Right renal pelvis (tissue), 4 donors: ENCODE results near the gene GULP1. TPM values are rescaled to one million over a fixed set of nuclear protein-coding genes. Genes with fewer than 3 reads are reported as not detected.
"Not testable (repeated sequence)": the region's sequence is repeated elsewhere in the genome, so short reads cannot be mapped to it uniquely, and the experiment has no call there.

ENCODE experiments used
- DNase-seq, 4 donors: peaks; one replicate each; pipeline ENCODE4 v3.0.0-alpha.2; 2013; ENCODE audit warnings: low read depth in 4 of 4, low spot score in 3 of 4, missing footprints in 1 of 4
- polyA plus RNA-seq, 4 donors: library from polyadenylated mRNA; unstranded; fragments of 120-200 nt; gene quantifications; one replicate each; pipeline ENCODE4 v1.2.1, GENCODE V29; 2013; ENCODE audit not compliant: insufficient read length in 4 of 4

GULP1 gene
- polyA plus RNA-seq, 4 donors: 60.1 to 71.4 (median 67.0) TPM

DNA sequence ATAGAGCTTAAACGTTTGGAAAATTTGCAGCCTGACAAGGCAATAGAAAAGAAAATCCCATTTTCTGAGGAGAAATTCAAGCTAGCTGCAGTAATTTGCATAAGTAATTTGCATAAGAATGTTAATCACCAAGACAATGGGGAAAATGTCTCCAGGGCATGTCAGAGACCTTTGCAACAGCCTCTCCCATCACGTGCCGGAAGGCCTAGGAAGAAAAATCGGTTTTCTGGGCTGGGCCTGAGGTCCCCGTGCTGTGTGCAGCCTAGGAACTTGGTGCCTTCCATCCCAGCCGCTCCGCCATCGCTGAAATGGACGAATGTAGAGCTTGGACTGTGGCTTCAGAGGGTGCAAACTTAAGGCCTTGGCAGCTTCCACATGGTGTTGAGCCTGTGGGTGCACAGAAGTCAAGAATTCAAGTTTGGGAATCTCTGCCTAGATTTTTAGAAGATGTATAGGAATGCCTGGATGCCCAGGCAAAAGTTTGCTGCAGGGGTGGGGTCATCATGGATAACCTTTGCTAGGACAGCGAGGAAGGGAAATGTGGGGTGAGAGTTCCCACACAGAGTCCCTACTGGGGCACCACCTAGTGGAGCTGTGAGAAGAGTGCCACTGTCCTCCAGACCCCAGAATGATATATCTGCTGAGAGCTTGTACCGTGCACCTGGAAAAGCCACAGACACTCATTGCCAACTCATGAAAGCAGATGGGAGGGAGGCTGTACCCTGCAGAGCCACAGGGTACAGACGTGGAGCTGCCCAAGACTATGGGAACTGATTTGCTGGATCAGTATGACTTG is 164.6 kb downstream of the GULP1 start:
- DNase-seq: no peak

DNA sequence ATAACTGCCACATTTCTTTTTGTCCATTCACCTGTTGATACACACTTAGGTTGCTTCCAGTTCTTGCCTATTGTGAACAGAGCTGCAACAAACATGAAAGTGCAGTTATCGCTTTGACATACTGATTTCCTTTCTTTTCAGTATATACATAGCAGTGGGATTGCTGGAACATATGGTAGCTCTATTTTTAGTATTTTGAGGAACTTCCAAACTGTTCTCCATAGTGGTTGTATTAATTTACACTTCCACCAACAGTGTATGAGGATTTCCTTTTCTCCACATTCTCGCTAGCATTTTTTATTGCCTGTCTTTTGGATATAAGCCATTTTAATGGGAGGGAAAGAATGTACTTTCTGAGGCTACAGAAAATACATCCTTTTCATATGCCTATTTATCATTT is 167.4 kb downstream of the GULP1 start:
- no peak for DNase-seq

DNA sequence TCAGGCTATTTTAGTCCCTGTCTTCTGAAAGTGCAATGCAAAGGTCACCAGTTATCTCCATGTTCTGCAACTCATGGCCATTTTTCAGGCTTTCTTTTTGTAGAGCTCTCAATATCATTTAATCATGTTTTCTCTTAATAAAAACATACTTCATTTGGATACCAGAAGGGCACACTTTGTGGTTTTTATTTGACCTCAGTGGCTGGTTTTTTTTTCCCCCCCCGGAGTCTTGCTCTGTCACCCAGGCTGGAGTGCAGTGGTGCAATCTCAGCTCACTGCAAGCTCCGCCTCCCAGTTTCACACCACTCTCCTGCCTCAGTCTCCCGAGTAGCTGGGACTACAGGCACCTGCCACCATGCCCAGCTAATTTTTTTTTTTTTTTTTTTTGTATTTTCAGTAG is 174.4 kb downstream of the GULP1 start:
- DNase-seq: not testable (repeated sequence)

DNA sequence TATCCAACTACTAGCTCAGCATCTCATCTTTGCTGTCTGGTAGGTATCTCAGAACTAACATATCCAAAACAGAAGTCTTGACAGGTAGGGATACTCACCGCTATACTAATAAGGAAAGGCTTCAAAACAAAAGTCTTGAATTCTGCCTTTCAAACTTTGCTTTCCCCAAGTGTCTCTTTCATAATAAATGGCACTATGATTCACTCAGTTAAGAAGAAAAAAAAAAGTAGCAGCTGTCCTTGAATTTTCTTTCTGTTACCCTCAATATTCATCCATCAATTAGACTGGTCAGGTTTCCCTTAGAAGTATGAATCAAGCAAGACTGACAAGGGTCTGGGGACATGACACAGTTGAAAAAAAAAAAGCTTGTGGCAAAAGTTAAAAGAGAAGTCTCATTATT is 175.1 kb downstream of the GULP1 start:
- DNase-seq: no peak

DNA sequence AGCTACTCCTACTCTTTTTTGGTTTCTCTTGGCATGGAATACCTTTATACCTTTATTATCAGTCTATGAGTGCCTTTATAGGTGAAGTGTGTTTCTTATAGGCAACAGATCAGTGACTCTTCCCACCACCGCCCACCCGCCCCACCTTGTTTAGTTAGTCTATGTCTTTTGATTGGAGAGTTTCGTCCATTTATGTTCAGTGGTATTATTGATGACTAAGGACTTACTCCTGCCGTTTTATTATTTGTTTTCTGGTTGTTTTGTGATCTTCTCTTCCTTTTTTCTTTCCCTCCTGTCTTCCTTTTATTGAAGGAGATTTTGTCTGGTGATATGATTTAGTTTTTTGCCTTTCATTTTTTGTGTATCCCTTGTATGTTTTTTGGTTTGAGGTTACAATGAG is 179.5 kb downstream of the GULP1 start:
- DNase-seq: no peak

DNA sequence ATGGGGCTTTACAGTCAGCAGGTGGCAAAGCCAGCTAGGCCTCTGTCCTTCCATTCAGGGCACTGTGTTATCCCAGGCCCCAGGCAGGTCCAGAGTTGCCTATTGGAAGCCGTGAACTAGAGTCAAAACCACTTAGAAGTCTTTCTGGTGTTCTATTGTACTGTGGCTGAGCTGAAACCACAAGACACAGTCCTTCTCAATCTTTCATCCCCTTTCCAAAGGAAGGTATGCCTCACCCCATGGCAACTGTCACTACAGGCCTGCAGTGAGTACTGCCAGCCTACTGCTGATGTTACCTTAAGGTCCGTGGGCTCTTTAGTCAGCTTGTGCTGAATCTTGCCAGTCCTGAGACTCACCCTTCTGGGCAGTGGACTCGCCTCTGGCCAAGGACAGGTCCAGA is 181.6 kb downstream of the GULP1 start:
- no peak for DNase-seq

DNA sequence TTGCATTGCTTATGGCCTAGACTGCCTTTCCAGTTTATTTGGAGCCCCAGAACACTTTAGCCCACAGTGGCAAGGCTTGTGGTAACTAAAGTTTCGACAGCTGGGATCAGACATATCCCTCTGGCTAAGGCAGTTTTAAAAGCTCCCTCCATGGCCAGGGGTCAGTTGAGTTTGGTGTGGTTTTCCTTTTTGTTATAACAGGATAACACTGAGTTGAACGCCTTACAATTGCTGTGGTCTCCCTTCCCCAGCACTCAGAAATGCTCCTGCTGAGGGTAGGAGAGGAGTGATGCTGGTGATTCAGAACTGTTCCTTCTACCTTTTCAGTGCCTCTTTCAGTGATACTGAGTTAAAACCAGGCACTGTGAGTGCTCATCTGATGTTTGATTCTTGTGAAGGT is 182.6 kb downstream of the GULP1 start:
- DNase-seq: no peak

DNA sequence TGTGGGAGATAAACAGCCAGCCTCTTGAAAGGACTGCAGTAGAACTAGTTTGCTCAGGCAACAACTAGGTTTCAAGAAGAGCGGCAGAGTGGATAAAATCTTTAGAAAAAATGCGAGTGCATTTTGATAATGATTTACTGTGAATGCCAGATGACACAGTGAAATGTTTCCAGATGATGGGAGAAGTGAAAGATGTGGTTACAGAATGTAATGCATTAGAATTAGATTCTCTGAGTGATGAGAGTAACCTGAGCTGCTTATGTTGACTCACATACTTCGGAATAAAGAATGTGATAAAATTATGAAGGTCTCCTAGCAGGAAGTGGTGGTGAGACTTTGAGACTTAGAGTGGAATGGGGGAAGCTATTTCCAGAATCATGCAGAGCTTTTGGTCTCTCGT is 184.3 kb downstream of the GULP1 start:
- no peak for DNase-seq

DNA sequence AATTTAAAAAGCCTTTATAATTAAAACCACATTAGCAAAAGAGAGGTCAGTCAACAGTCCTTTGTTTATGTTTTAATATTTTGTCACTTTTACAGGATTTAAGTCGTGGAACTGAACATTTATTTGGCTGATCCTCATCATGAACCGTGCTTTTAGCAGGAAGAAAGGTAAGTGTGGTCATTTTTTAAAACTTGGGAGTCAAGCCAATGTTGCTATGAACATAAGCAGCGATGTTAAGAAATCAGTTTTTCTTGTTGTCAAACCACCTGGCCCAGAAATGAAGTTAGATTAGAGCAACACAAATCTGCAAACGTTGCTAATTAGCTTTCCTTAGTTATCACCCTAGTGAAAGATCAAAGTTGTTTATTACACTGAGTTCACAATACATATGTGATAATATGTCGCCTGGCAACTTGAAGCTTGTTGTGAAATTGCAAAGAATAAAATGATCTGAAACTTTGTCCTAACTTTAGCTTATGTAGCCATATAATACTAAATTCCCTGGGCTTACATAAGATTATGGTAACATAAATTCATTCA is 186.0 kb downstream of the GULP1 start:
- DNase-seq: no peak

DNA sequence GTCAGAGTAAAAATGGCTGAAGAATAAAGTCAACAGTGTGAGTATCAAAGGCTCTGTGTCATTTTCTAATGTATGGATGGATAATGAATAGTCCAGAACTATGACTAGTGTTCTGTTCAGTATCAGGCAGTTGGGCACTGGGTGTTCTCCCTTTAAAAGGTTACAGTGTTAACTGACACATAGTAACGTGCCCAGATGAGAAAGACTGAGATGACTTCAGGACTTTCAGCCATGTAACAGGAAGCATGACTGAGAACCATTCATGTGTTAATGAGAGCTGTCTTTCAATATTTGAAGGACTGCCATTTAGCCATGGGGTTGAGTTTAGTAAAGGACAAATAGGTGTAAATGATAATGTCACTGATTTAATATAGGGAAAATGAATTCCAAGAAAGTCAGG is 187.1 kb downstream of the GULP1 start:
- DNase-seq: no peak

DNA sequence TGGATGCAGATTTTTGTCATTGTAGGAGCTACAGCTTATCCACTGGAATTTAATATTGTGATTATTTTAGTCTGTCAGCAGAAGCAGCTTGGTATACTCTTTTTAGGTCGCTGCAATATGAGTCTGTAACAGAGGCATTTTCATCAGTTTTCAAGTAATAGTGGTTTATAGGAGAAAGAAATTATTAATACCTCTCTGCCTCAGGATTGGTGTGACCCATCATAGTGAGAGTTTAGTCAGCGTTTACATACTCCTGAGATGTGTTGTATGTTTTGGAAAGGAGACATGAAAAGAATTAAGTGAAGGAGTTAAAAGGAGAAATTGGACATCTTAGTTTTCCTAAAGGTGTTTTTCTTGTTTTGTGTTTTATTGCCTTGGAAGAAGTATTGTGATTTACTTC is 189.8 kb downstream of the GULP1 start:
- DNase-seq: no peak

DNA sequence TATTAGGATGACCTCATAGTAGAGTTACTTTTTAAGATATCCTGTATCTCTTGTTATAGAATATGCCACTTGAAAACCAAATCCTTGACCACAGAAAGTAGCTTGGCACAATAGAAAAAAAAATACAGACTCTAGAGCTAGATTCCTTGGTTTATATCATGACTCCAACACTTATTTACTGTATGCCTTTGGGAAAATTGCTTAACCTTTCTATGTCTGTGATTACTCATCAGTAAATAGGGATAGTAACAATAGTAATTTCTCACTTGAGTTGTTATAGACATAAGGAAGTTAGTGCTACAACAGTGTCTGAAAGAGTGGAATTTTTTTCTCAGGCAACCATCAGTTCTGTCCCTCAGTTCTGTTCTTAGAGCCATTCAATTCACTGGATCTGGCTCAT is 193.8 kb downstream of the GULP1 start:
- DNase-seq: no peak

DNA sequence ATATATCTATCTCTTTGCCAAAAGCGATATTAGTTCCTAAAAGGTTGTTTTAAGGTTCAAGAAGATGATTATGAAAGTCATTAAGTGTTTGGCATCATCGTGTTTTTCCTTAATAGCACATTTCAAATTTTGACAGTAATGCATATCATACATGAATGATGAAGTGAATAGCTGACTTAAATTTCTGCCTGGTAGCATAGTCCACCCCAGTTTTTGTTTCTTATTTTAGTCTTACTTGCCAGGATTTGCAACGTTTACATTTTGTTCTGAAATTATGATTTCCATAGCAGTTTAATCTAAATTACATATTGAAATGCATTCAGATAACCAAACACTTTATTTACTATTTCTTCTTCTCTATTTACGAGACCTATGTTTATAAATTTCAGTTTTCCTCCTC is 201.1 kb downstream of the GULP1 start:
- DNase-seq: no peak

DNA sequence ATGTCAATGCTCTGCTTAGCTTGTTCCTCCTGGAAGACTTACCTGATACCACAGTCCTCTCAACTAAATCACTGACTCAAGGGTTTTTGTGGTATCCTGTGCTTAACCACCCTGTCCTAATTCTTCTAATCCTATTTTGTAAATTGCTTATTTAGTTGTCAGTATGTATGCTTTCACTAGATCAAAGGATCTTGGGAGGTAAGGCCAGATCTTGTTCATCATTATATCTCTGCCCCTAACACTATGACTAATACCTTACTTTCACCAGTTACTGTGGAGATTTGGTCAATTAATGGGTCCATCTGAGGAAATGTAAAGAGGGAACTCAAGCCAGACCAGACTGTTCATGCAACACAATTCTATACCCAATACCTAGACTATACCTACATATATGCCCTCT is 203.2 kb downstream of the GULP1 start:
- no peak for DNase-seq

DNA sequence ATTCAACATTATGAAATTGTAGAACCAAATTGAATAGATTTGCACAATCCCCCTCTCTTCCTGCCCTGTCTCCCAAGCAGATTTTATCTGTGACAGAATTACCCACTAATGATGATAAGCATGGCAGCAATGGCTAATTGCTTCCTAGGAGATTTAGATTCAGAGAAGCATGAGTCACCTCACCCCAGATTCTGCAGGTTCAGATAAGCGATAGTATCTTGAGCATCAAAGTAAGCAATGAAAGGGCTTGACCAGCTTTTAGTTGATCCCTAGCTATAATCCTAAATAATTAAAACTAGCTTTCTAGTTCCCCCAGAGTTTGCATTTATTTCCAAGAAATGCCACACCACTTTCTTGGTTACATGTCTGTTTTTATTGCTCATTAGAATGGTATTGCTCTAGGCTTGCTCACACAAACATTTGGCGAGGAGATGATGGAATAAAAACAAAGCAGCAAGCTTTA is 204.3 kb downstream of the GULP1 start:
- DNase-seq: no peak

DNA sequence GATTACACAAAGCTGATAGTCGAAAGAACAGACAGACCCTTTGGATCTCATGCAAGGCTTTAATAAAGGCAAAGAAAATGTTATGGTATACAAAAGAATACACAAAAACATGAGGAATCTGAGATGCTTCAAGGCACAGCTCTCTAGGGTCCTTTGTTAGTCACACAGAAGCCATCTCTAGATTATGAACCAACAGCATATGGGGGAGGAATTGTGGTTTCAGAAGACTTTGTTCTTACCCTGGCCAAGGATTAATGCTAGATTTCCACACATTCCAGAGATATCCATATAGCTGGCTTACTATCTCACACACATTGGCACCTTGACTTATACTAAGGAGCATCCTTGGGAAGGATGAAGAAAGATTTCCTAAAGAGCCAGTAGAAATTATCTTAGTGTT is 206.1 kb downstream of the GULP1 start:
- no peak for DNase-seq

DNA sequence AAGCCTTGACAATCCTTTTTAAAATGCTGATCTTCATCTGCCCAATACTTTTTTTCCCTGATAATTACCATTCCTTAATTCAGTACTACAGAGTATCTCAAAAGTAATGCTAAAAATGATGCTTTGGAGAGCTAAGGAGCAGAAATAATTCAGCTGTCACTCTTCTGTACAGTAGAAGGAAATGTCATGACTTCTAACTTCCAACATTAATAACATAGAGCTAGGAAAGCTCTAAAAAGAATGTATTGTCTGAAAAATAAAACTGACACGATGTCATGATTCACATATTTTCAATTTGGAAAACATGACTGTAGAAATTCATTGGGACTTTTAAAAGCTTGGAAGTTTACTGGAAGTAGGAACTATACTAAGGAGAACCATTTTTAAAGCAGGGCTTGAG is 212.3 kb downstream of the GULP1 start:
- DNase-seq: no peak

DNA sequence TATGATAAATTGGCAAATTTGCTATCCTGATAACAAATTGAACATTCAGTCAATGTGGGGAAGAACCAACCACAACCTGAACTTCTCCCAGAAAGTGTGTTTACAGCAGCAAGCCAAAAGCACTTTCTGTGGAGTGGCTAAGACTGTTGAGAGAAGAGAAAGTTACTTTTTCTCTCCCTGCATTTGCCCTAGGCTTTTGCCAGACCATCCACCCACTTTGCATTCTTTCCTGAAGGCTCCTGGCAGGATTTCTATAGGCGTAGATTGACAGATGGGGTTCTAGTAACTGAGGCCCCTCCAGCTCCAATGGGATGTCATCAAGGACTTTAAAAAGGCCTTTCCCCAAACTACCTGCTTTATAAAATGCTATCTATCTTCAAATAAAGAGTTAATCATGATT is 215.2 kb downstream of the GULP1 start:
- no peak for DNase-seq

DNA sequence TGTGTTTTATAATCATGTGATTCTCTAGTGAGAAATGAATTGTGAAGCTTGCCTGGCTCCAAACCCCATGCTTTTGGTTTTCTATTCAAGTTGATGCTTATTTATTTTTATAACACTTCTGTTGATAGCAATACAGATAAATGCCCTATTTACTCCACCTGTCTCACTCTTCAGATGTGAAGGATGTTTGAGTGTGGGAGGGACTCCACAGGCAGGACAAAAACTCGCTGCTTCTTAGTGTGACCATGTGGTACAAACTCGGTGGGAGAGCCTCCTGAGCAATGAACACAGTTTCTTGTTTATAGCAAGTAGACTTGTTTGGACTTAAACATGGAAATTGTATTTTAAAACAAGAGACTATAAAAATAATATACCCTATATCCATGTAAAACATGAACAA is 219.7 kb downstream of the GULP1 start:
- DNase-seq: no peak

DNA sequence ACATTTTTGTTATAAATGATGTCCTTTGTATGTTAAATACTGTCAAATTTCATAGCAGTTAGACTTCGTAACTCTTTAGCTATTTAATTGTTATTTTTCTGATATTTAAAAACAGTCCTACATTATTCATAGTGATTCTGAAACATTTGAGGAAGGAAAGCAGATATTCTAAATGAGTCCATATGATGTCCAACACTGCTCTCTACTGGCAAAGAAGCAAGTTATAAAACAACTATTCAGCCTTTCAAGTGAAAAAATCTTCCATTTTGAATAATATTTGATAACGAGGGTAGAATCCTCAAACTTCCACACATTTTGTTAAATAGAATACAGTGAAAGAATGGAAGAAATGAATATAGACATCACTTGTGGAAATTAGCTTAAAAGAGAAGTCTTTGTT is 220.8 kb downstream of the GULP1 start:
- DNase-seq: peak in 3 of 4 donors; percentile 18 to 59 (median 18)

DNA sequence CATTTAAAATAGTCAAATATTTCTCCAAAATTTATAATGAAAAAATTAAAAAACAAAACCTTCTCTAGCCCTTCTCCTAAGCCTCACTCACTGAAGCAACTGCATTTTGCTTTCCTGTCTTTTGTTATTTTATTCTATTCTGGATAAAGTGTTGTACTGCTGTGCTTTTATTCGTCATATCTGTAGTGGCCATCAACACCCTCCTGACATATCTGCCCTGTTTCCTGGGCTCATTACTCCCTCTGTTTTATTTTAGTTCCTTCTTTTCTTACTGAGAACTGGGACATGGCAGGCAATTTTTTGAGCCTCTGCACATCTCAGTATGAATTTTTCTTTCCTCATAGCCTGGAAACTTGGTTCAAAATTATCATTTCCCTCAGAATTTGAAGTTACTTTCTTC is 224.2 kb downstream of the GULP1 start:
- no peak for DNase-seq

DNA sequence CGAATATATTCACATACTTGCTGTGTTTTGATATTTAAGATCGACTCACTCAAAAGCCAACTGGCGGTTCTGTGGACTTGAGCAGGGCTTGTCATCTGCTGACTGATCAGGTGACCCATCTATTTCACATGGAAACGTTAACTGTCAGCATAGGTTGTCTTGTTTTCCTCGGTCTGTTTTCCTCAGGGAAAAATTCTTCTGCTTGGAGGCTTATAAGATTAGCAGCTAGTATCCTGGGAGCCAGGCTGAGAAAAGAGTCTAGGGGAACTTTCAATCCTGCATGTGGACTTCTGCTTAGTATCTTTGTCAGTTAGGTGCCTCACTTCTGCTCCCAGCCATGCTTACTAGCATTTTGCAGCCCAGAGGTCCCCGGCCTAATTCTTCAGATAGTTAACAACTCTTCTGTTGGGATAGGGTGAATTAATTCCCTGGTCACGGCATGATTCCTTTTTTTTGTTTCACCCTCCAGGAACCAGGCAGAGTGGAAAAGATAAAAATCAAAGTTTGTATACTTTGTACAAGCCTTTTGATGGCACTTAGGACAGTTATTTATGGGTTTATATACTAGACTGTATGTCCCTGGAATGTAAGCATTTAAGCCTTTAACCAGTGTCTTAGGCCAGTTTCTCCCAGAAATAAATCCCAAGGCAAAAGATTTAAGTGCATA is 226.0 kb downstream of the GULP1 start:
- DNase-seq: no peak
